Tibial nerve (tissue), 3 donors: ENCODE measurements around the gene GPR4.

Source experiments
- CTCF ChIP-seq, 5 experiments: fragments of 200-600 bp in 3 of 5; fragments of 450-650 bp in 2 of 5; sonication (generic) in 3 of 5; IDR thresholded peaks; one replicate each; pipeline ENCODE4 v1.5.1; 2016 to 2019; ENCODE audit warnings: antibody characterized with exemption in 5 of 5, mild to moderate bottlenecking in 3 of 5, moderate library complexity in 2 of 5
- POLR2A ChIP-seq, 2 donors: fragments of 450-650 bp; IDR thresholded peaks; one replicate each; pipeline ENCODE4 v1.6.1; 2017; ENCODE audit warnings: antibody characterized with exemption in 2 of 2, mild to moderate bottlenecking in 2 of 2, moderate library complexity in 2 of 2

GRCh38 chr19:45578861-45579260 is 23.2 kb downstream of the GPR4 start:
- TF ChIP-seq CTCF (IDR thresholded peaks at IDR 0.05) (no peak), POLR2A (IDR thresholded peaks at IDR 0.05) (no peak)
